ENCODE results near the gene TCEA3. TPM values are rescaled to one million over a fixed set of nuclear protein-coding genes. Genes with fewer than 3 reads are reported as not detected.

The TCEA3 gene
- total RNA-seq, 1 donor from 2014 or later: 9.7 TPM

- Mint-ChIP-seq H3K9me3 (ENCODE audit: unreplicated experiment) (no peaks in the 10 kb centered on the region), H3K4me3 (ENCODE audit: unreplicated experiment) (no peak overlapping the region), H3K4me1 (ENCODE audit: unreplicated experiment) (no peaks in the 10 kb centered on the region), H3K27ac (ENCODE audit: unreplicated experiment) (no peak overlapping the region), H3K36me3 (ENCODE audit: low read depth, unreplicated experiment) (peaks cover 7% of the 10 kb centered on the region), H3K27me3 (ENCODE audit: unreplicated experiment) (peaks cover 7% of the 10 kb centered on the region)
- no peak for TF ChIP-seq CTCF (IDR thresholded peaks at IDR 0.05; ENCODE audit: unreplicated experiment)
- DNase-seq (ENCODE audit: low spot score): no peak
Observed at GRCh38 chr1:23452011-23452411, 27.5 kb upstream of the TCEA3 start.

GRCh38 chr1:23451441-23451840 lies 26.9 kb upstream of the TCEA3 start:
- no peak for DNase-seq (ENCODE audit: low spot score)
- Mint-ChIP-seq H3K27me3 (ENCODE audit: unreplicated experiment) (peaks cover 5% of the 10 kb centered on the region), H3K27ac (ENCODE audit: unreplicated experiment) (no peak overlapping the region)

GRCh38 chr1:23450894-23451293 lies 26.3 kb upstream of the TCEA3 start:
- peaks cover 5% of the 10 kb centered on the region for H3K27me3 Mint-ChIP-seq (ENCODE audit: unreplicated experiment)
- no peaks in the 10 kb centered on the region for H3K9me3 Mint-ChIP-seq (ENCODE audit: unreplicated experiment)
- no peak for TF ChIP-seq CTCF (IDR thresholded peaks at IDR 0.05; ENCODE audit: unreplicated experiment)
- no peak overlapping the region for H3K27ac Mint-ChIP-seq (ENCODE audit: unreplicated experiment)
- no peak overlapping the region for H3K4me3 Mint-ChIP-seq (ENCODE audit: unreplicated experiment)
- H3K36me3 Mint-ChIP-seq (ENCODE audit: low read depth, unreplicated experiment): peaks cover 7% of the 10 kb centered on the region
- no peak for DNase-seq (ENCODE audit: low spot score)
- no peaks in the 10 kb centered on the region for H3K4me1 Mint-ChIP-seq (ENCODE audit: unreplicated experiment)

More at GRCh38 chr1:23451441-23451840, 26.9 kb upstream of the TCEA3 start:
- TF ChIP-seq CTCF (IDR thresholded peaks at IDR 0.05; ENCODE audit: unreplicated experiment): no peak
- H3K4me3 Mint-ChIP-seq (ENCODE audit: unreplicated experiment): no peak overlapping the region
- no peaks in the 10 kb centered on the region for H3K4me1 Mint-ChIP-seq (ENCODE audit: unreplicated experiment)
- peaks cover 7% of the 10 kb centered on the region for H3K36me3 Mint-ChIP-seq (ENCODE audit: low read depth, unreplicated experiment)
- no peaks in the 10 kb centered on the region for H3K9me3 Mint-ChIP-seq (ENCODE audit: unreplicated experiment)

- H3K36me3 Mint-ChIP-seq (ENCODE audit: low read depth, unreplicated experiment): peaks cover 3% of the 10 kb centered on the region
- H3K4me1 Mint-ChIP-seq (ENCODE audit: unreplicated experiment): no peaks in the 10 kb centered on the region
- peaks cover 5% of the 10 kb centered on the region for H3K27me3 Mint-ChIP-seq (ENCODE audit: unreplicated experiment)
- H3K9me3 Mint-ChIP-seq (ENCODE audit: unreplicated experiment): no peaks in the 10 kb centered on the region
- no peak for TF ChIP-seq CTCF (IDR thresholded peaks at IDR 0.05; ENCODE audit: unreplicated experiment)
- H3K4me3 Mint-ChIP-seq (ENCODE audit: unreplicated experiment): no peak overlapping the region
- no peak for DNase-seq (ENCODE audit: low spot score)
- H3K27ac Mint-ChIP-seq (ENCODE audit: unreplicated experiment): no peak overlapping the region
Observed at GRCh38 chr1:23449958-23450357, 25.4 kb upstream of the TCEA3 start.

- Mint-ChIP-seq H3K27ac (ENCODE audit: unreplicated experiment) (no peak overlapping the region), H3K4me1 (ENCODE audit: unreplicated experiment) (no peaks in the 10 kb centered on the region), H3K36me3 (ENCODE audit: low read depth, unreplicated experiment) (peaks cover 3% of the 10 kb centered on the region), H3K4me3 (ENCODE audit: unreplicated experiment) (no peak overlapping the region), H3K9me3 (ENCODE audit: unreplicated experiment) (no peaks in the 10 kb centered on the region), H3K27me3 (ENCODE audit: unreplicated experiment) (peaks cover 5% of the 10 kb centered on the region)
- no peak for TF ChIP-seq CTCF (IDR thresholded peaks at IDR 0.05; ENCODE audit: unreplicated experiment)
- no peak for DNase-seq (ENCODE audit: low spot score)
Observed at GRCh38 chr1:23449306-23449705, 24.8 kb upstream of the TCEA3 start.

Measured in endothelial cell (in vitro differentiated cells).